T-helper 17 cell (primary cell): Measurements from ENCODE around the gene DMBX1. TPM values are rescaled to one million over a fixed set of nuclear protein-coding genes. Genes with fewer than 3 reads are reported as not detected.

Experiments used
- ATAC-seq: fragments of 150-1000 bp; cut with Tn5 transposase; 2 replicates; pipeline ENCODE4 v1.10.0; 2021; ENCODE audit warnings: mild to moderate bottlenecking, moderate library complexity
- DNase-seq, 3 donors: peaks; one replicate each; pipeline versions ENCODE4 v3.0.0 to v3.0.0-alpha.2; 2020 to 2021
- H3K9me3 ChIP-seq: one replicate; pipeline ENCODE4 v1.7.0; 2013; ENCODE audit warnings: low read length, mild to moderate bottlenecking; ENCODE audit not compliant: control insufficient read depth, poor library complexity, severe bottlenecking
- H3K27ac Mint-ChIP-seq: one replicate; pipeline ENCODE4 v1.8.0; 2022; ENCODE audit warnings: mild to moderate bottlenecking, moderate library complexity, mixed read lengths
- H3K27me3 Mint-ChIP-seq: one replicate; pipeline ENCODE4 v1.8.0; 2022; ENCODE audit warnings: mixed read lengths
- H3K36me3 Mint-ChIP-seq: one replicate; pipeline ENCODE4 v1.8.0; 2022; ENCODE audit warnings: low read depth, mixed read lengths
- H3K4me1 Mint-ChIP-seq: one replicate; pipeline ENCODE4 v1.8.0; 2022; ENCODE audit warnings: mild to moderate bottlenecking, mixed read lengths
- H3K4me3 Mint-ChIP-seq: one replicate; pipeline ENCODE4 v1.8.0; 2022; ENCODE audit warnings: mild to moderate bottlenecking, moderate library complexity, mixed read lengths
- total RNA-seq, 4 donors: library from RNA in 2 of 4; stranded (reverse) in 2 of 4; gene quantifications; one replicate each; pipeline ENCODE4 v1.2.3 and lab custom pipeline; 2022 to 2026

The DMBX1 gene
- total RNA-seq, 2 donors from 2014 or later: not detected

DNA sequence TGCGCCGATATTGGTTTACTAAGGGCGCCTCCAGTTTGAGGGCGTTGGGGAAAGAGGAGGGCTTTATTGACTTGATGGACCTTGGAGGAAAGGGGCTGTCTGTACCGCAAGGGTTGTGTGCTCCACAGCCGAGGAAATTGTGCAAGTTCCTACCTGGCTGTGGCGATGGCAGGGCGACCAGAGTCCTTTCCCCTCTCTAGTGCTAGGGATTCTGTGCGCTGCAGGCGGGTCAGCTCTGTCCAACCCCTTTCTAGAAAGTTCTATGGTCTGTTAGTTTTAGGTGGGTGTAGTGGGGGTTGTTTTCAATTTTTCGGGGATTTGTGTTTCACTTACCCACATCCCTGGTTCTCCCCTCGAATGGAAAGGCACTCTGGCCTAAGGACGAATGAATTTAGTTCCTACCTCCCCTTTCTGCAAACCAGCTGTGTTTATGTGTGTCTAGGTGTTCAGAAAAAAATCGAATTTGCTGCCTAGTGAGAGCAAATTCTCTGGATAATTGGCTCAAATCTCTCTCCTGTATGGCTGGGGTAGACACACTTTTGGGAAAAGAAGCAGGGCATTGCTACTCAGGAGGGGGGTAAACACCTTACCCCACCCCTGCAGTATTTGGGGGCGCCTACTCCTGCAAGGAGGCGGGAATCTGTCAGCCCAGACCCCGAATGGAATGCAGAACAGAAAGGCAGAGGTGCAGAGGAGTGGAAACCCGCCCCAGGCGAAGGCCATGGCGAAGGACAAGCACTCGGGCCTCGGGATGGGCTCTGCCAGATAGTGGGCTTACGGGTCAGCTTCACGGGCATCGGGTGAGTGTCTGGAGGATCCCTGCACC, 2.0 kb downstream of the DMBX1 start:
- Mint-ChIP-seq H3K4me3 (no peak overlapping the region), H3K4me1 (peaks cover 20% of the 10 kb centered on the region), H3K36me3 (peaks cover 12% of the 10 kb centered on the region), H3K27me3 (peaks cover 90% of the 10 kb centered on the region), H3K27ac (no peak overlapping the region)
- ATAC-seq (no peak), DNase-seq (no peak)
- H3K9me3 ChIP-seq: no peaks in the 10 kb centered on the region

DNA sequence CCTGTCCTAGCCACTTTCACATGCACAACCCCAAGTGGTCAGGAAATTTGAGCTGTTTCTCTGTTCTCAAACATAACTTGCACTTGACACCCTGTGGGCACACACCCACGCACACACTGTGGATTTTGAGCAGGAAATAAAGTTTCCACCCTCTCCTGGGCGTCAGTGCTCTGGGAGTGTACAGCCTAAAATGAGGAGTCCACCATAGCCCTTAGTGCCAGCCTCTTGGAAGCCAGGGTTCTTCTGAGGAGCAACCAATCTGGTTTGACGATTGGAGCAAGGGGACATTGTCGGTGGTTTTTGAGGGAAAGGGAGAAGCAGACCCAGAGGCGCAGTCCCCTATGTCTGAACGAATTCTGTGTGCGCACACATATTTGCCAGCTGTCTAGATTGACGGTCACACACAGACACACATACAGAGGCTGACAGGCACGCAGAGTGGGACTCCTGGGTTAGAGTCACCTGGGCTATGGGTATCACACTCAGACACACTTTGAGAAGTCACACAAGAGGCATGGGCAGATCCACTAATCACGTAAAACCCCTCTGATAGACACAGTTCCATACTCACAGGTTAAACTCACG, 2.7 kb downstream of the DMBX1 start:
- no peak for ATAC-seq
- H3K27ac Mint-ChIP-seq: no peak overlapping the region

DNA sequence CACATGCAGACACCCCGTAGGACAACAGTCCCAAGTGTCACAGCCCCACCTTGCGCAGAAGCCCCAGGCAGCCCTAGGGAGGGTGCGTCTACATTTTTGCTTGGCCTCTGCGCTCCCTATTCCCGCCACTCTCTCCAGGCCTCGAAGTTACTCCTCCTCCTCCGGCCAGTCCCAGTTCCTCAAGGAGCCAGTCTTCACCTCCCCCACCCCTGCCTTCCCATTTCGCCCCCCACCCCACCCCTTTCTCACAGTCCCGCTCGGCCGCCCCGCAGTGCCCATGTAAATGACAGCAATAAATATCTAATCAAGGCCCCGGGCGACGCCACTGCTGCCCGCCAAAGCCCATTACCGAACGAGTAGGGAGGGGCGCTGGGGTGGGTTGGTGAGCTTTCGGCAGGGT, 3.2 kb downstream of the DMBX1 start:
- ATAC-seq (no peak), DNase-seq (no peak)
- Mint-ChIP-seq H3K4me3 (no peak overlapping the region), H3K27me3 (peaks cover 88% of the 10 kb centered on the region), H3K36me3 (peaks cover 10% of the 10 kb centered on the region), H3K4me1 (peaks cover 22% of the 10 kb centered on the region), H3K27ac (no peak overlapping the region)
- H3K9me3 ChIP-seq: no peaks in the 10 kb centered on the region

More for the DNA sequence above, 2.7 kb downstream of the DMBX1 start:
- Mint-ChIP-seq H3K36me3 (peaks cover 10% of the 10 kb centered on the region), H3K27me3 (peaks cover 90% of the 10 kb centered on the region), H3K4me3 (no peak overlapping the region), H3K4me1 (peaks cover 22% of the 10 kb centered on the region)
- no peak for DNase-seq
- H3K9me3 ChIP-seq: no peaks in the 10 kb centered on the region

DNA sequence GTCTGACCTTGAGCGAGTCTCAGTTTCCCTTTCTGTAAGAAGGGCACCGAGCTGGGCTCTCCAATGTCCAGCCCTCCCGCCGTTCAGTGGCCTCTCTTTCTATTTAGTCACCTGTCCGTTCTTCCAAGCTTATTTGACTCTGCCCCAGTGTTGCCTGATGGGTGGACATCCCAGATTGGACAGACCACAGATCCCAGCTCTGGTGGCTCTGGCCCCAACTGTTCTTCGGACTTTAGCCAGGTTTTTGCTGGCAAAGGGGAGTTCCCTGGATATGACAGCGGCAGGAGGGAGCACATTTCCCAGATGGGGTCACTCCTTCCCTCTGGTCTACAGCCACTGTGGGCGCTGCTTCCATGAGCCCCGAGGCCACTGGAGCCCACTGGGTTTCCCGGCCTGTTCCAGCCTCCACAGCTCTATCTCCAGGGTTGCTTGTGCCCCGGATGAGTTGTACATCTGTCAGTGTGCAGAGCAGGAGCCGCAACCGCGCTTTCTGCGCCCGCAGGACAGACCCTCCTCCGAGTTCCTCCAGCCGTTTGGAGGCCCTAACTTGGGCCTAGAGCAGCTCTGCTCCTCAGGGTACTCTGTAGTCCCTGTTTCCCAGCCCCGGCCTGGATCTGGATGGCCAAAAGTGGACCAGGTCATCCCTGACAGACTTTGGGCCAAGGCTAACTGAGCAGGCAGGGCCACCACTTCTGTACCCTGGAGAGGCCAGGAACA, 3.8 kb downstream of the DMBX1 start:
- Mint-ChIP-seq H3K4me3 (no peak overlapping the region), H3K27me3 (peaks cover 86% of the 10 kb centered on the region), H3K36me3 (peaks cover 12% of the 10 kb centered on the region), H3K4me1 (peaks cover 22% of the 10 kb centered on the region), H3K27ac (no peak overlapping the region)
- ATAC-seq (no peak), DNase-seq (no peak)
- no peaks in the 10 kb centered on the region for H3K9me3 ChIP-seq

DNA sequence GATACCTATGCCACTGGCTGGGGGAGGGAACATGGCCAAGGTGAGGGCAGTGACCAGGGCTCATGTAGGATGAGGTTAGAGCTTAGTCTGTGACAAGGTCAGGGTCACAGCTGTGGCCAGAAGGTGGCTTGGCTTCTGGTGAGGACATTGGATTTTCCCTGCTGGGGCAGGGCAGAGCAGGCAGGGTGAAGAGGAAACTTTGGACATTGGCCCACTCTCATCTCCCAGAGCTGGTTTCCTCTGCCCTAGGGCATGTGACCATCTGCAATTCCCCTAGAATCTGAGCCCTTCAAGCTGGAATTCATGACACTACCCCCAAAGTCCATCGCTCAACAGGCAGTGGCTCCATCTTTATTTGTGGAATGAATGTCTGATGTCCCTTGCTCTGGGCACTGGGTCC, 5.3 kb downstream of the DMBX1 start:
- no peak for ATAC-seq
- peaks cover 11% of the 10 kb centered on the region for H3K4me1 Mint-ChIP-seq
- H3K36me3 Mint-ChIP-seq: peaks cover 7% of the 10 kb centered on the region
- no peak for DNase-seq
- no peaks in the 10 kb centered on the region for H3K9me3 ChIP-seq
- no peak overlapping the region for H3K4me3 Mint-ChIP-seq
- peaks cover 86% of the 10 kb centered on the region for H3K27me3 Mint-ChIP-seq
- H3K27ac Mint-ChIP-seq: no peak overlapping the region

DNA sequence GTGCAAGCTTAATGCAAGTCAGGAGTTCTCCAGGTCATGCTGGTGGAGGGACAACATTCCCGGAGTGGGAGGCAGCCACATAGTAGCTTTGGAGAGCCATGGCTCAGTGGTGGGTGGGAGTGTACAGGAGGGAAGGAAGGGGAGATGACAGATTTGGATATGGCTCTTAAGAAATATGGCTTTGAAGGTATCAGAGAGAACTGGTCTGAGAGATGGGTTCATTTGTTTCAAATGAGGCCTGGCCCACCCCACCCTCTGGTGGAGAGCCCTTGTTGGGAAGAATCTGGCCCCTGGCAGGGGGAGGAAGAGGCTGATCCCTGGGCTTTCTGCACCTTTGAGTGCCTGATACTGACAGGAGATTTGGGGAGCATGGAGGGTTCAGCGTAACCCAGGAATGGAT, 6.1 kb downstream of the DMBX1 start:
- H3K9me3 ChIP-seq: no peaks in the 10 kb centered on the region
- H3K27ac Mint-ChIP-seq: no peak overlapping the region
- peaks cover 4% of the 10 kb centered on the region for H3K36me3 Mint-ChIP-seq
- H3K4me3 Mint-ChIP-seq: no peak overlapping the region
- peaks cover 8% of the 10 kb centered on the region for H3K4me1 Mint-ChIP-seq
- peaks cover 83% of the 10 kb centered on the region for H3K27me3 Mint-ChIP-seq
- no peak for DNase-seq
- ATAC-seq: no peak

DNA sequence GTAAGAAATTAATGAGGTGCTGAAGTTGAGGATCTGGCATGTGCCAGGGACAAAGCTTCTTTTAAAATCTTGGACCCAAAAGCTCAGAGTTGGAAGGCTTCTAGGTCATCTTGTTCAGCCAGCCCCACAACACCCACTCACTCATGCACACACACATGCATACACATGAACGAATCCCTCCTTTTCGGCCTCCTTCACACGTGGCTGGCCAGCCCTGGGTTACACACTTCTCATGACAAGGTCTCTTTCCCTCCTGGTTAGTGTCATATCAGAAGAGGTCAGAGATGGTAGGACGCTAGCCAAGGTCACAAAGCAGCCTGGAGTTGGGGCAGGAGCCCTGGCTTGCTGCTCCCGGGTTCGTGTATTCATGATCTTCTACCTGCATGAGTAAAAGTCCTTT, 6.9 kb downstream of the DMBX1 start:
- ATAC-seq: no peak
- H3K36me3 Mint-ChIP-seq: peaks cover 4% of the 10 kb centered on the region
- DNase-seq: no peak
- no peak overlapping the region for H3K4me3 Mint-ChIP-seq
- H3K9me3 ChIP-seq: no peaks in the 10 kb centered on the region
- peaks cover 79% of the 10 kb centered on the region for H3K27me3 Mint-ChIP-seq
- no peak overlapping the region for H3K27ac Mint-ChIP-seq
- peaks cover 13% of the 10 kb centered on the region for H3K4me1 Mint-ChIP-seq

DNA sequence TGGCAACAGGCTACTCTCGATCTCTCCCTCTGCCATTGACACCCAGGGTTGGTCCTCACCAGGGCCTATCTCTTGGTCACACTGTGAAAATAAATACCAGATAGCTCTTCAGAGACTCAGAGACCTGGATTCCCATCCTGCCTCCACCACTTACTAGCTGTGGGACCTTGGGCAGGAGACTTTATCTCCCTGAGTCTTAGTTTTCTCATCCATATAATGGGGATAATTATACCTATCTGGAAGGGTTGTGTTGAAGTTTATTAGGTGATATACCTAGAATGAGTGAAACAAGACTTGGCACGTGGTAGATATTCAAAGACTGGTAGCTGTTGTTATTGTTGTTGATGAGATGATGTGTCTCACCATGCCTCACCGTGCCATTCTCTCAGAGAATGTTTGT, 7.4 kb downstream of the DMBX1 start:
- H3K4me3 Mint-ChIP-seq: no peak overlapping the region
- H3K27ac Mint-ChIP-seq: no peak overlapping the region
- H3K27me3 Mint-ChIP-seq: peaks cover 76% of the 10 kb centered on the region
- H3K4me1 Mint-ChIP-seq: peaks cover 10% of the 10 kb centered on the region
- no peaks in the 10 kb centered on the region for H3K9me3 ChIP-seq
- ATAC-seq (no peak), DNase-seq (no peak)
- peaks cover 4% of the 10 kb centered on the region for H3K36me3 Mint-ChIP-seq

DNA sequence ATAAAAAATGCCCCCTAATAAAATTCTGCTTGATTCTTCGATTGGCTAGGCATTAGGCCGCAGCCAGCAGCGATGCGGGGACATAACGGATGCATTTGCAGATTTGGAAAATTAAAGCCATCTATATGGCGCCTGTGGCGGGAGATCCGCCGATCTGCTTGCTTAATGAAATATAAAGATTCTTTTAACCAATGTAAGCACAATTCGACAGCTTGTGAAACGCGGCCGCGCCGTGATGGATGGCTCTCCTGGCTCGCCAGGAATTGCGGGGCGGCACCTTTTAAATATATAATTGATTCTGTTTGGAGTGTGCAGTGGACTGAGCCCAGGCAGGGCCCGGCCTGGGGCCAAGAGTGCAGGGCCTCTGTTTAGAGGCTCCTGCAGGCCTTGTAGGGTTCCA, 8.0 kb downstream of the DMBX1 start:
- DNase-seq (no peak), ATAC-seq (no peak)
- H3K4me1 Mint-ChIP-seq: peaks cover 10% of the 10 kb centered on the region
- H3K27me3 Mint-ChIP-seq: peaks cover 76% of the 10 kb centered on the region
- H3K27ac Mint-ChIP-seq: no peak overlapping the region
- H3K4me3 Mint-ChIP-seq: no peak overlapping the region
- H3K36me3 Mint-ChIP-seq: peaks cover 5% of the 10 kb centered on the region
- H3K9me3 ChIP-seq: no peaks in the 10 kb centered on the region

DNA sequence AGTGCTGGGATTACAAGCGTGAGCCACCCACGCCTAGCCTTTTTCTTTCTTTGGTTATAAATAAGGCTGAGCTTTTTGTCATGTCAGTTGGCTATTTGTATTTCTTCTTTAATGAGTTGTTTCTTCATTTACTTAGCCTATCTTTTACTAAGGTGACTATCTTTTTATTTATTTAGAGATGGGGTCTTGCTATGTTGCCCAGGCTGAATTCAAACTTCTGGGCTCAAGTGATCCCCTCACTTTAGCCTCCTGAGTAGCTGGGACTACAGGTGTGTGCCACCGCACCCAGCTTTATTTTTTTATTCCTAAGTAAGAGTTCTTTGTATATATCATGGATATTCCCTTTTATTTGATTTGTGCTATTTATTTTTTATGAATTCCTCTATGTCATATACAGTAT, 11.9 kb downstream of the DMBX1 start:
- peaks cover 52% of the 10 kb centered on the region for H3K27me3 Mint-ChIP-seq
- no peak overlapping the region for H3K4me3 Mint-ChIP-seq
- no peak for DNase-seq
- no peak for ATAC-seq
- peaks cover 7% of the 10 kb centered on the region for H3K4me1 Mint-ChIP-seq
- H3K36me3 Mint-ChIP-seq: peaks cover 8% of the 10 kb centered on the region
- no peaks in the 10 kb centered on the region for H3K9me3 ChIP-seq
- H3K27ac Mint-ChIP-seq: no peak overlapping the region

DNA sequence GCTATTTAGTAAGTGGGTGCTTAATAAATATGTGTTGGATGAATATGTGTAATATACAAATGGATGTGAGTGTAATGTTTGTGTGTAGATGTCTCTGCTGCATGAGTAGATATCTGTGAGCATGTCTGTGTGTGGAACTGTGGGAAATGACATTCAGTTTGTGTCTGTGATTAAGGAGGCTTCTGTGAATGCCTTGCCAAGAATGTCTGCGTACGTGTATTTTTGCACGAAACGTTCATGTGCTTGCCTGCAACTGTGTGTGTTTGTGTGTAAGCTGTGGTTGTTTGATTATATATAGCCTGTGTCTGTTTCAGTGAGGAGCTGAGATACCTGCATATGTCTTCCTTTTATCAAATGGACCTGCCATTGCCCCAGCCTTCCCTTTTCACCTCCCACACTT, 13.8 kb downstream of the DMBX1 start:
- no peak overlapping the region for H3K27ac Mint-ChIP-seq
- ATAC-seq (no peak), DNase-seq (no peak)
- no peak overlapping the region for H3K4me3 Mint-ChIP-seq
- peaks cover 10% of the 10 kb centered on the region for H3K36me3 Mint-ChIP-seq
- H3K4me1 Mint-ChIP-seq: peaks cover 4% of the 10 kb centered on the region
- H3K9me3 ChIP-seq: no peaks in the 10 kb centered on the region
- H3K27me3 Mint-ChIP-seq: peaks cover 55% of the 10 kb centered on the region

DNA sequence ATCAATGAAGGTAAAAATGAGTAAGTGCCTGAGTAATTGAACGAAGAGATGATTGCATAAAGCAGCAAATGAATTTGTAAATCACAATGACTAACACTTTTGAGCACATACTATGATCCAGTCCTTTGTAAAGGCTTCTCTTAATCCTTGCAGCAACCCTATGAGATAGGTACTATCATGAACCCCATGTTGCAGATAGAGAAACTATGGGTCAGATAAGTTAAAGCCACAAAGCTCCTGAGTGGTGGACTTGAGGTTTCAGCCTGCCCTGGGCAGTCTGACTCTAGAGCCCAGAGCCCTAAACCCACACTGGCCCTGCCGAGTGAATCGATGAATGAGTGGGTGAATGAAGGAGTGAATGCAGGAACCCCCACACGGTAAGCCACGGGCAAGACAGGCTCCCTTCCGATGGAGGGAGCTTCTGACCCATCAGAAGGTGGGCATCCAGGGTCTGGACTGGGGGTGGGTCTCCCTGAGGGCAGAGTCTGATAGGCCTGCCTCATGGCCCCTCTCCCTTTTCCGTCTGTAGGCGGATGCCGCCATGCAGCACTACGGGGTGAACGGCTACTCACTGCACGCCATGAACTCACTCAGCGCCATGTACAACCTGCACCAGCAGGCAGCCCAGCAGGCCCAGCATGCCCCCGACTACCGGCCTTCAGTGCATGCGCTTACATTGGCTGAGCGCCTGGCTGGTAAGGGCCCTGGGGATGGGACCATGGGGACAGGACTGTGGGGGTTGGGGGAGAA, 17.0 kb downstream of the DMBX1 start:
- ATAC-seq: no peak
- Mint-ChIP-seq H3K27me3 (peaks cover 38% of the 10 kb centered on the region), H3K36me3 (peaks cover 10% of the 10 kb centered on the region), H3K27ac (no peak overlapping the region), H3K4me1 (no peaks in the 10 kb centered on the region), H3K4me3 (no peak overlapping the region)
- no peaks in the 10 kb centered on the region for H3K9me3 ChIP-seq
- DNase-seq: no peak

DNA sequence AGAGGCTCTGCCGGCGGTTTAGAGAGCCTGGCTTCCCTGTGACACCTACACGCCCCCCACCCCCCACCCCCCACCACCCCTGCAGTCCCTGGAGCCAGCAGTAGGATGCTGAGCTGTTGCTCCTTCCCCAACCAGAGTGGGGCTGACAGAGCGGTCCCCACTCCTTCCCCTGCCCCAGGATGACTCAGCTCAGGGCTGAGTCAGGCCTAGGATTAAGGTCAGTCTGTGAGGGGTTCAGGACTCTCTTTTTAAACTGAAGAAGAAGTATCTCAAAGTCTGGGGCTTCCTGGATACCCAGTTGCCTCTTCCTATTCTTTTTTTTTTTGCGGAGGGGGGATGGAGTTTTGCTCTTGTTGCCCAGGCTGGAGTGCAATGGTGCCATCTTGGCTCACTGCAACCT, 19.1 kb downstream of the DMBX1 start:
- DNase-seq: no peak
- Mint-ChIP-seq H3K36me3 (peaks cover 3% of the 10 kb centered on the region), H3K4me3 (no peak overlapping the region), H3K27ac (no peak overlapping the region), H3K4me1 (no peaks in the 10 kb centered on the region), H3K27me3 (peaks cover 39% of the 10 kb centered on the region)
- H3K9me3 ChIP-seq: no peaks in the 10 kb centered on the region
- ATAC-seq: no peak
